ENCODE results near the gene ACOT12. TPM values are rescaled to one million over a fixed set of nuclear protein-coding genes. Genes with fewer than 3 reads are reported as not detected.
"Not testable (repeated sequence)": the region's sequence is repeated elsewhere in the genome, so short reads cannot be mapped to it uniquely, and the experiment has no call there.

ACOT12 gene
- total RNA-seq, 1 donor from 2014 or later, result not detected

GRCh38 chr5:81301271-81302015 lies 92.5 kb downstream of the ACOT12 start, which contains the start of gene ZCCHC9:
TSS of gene ZCCHC9 (plus strand) at chr5:81301587. CDS start at chr5:81304758, 3,171 bp downstream.
- intact Hi-C loops (cut with DNase I), result no loop called here
- peak within 1 kb of the TSS; percentile 86 to 93 for H3K4me3 ChIP-seq
- TF ChIP-seq POLR2AphosphoS5 (IDR thresholded peaks at IDR 0.05; ENCODE audit: insufficient read depth in 1 of 2, low read depth in 1 of 2) (peak; percentile 91 to 97), CTCF (IDR thresholded peaks at IDR 0.05) (peak in 1 of 3 experiments; percentile 48), POLR2A (IDR thresholded peaks at IDR 0.05) (peak in 1 of 2 donors; percentile 70)

GRCh38 chr5:81300921-81301270 lies 93.0 kb downstream of the ACOT12 start:
- no peaks in the 10 kb centered on the region for H3K9me3 ChIP-seq
- TF ChIP-seq POLR2AphosphoS5 (IDR thresholded peaks at IDR 0.05; ENCODE audit: insufficient read depth in 1 of 2, low read depth in 1 of 2), result no peak
- TF ChIP-seq CTCF (IDR thresholded peaks at IDR 0.05), result no peak
- no peak for TF ChIP-seq POLR2A (IDR thresholded peaks at IDR 0.05)
- no peaks in the 10 kb centered on the region for H3K36me3 ChIP-seq
- no peak for DNase-seq (ENCODE audit: extremely low spot score in 2 of 2)
- H3K4me1 ChIP-seq, result peaks cover 41% of the 10 kb centered on the region
- peak overlapping the region; percentile 91 for H3K27ac ChIP-seq
- intact Hi-C loops (cut with DNase I), result no loop called here
- H3K27me3 ChIP-seq, result no peaks in the 10 kb centered on the region
- H3K4me3 ChIP-seq, result peak overlapping the region; percentile 86 to 93

More at GRCh38 chr5:81301271-81302015, 92.5 kb downstream of the ACOT12 start, which contains the start of gene ZCCHC9:
- Histone ChIP-seq H3K27me3 (no peaks in the 10 kb centered on the region), H3K4me1 (peaks cover 41% of the 10 kb centered on the region), H3K27ac (peak within 1 kb of the TSS; percentile 91), H3K9me3 (no peaks in the 10 kb centered on the region), H3K36me3 (no peaks in the 10 kb centered on the region)
- DNase-seq (ENCODE audit: extremely low spot score in 2 of 2), result peak in 1 of 2 donors; percentile 92

GRCh38 chr5:81297531-81297930 lies 96.4 kb downstream of the ACOT12 start:
- DNase-seq (ENCODE audit: extremely low spot score in 2 of 2), result no peak
- Histone ChIP-seq H3K36me3 (no peaks in the 10 kb centered on the region), H3K4me1 (peaks cover 33% of the 10 kb centered on the region), H3K9me3 (no peaks in the 10 kb centered on the region), H3K4me3 (no peak overlapping the region), H3K27ac (no peak overlapping the region), H3K27me3 (no peaks in the 10 kb centered on the region)
- TF ChIP-seq POLR2AphosphoS5 (IDR thresholded peaks at IDR 0.05; ENCODE audit: insufficient read depth in 1 of 2, low read depth in 1 of 2), result no peak
- no peak for TF ChIP-seq POLR2A (IDR thresholded peaks at IDR 0.05)
- no peak for TF ChIP-seq CTCF (IDR thresholded peaks at IDR 0.05)
- intact Hi-C loops (cut with DNase I), result no loop called here

- H3K9me3 ChIP-seq; H3K27ac ChIP-seq; H3K4me1 ChIP-seq; DNase-seq (ENCODE audit: extremely low spot score in 2 of 2); H3K27me3 ChIP-seq; H3K4me3 ChIP-seq; H3K36me3 ChIP-seq; intact Hi-C loops (cut with DNase I): not testable (repeated sequence)
These were observed 99.9 kb downstream of the ACOT12 start for GRCh38 chr5:81294021-81294420.

- H3K4me1 ChIP-seq, result no peaks in the 10 kb centered on the region
- DNase-seq (ENCODE audit: extremely low spot score in 2 of 2), result no peak
- no peaks in the 10 kb centered on the region for H3K9me3 ChIP-seq
- intact Hi-C loops (cut with DNase I), result no loop called here
- TF ChIP-seq POLR2A (IDR thresholded peaks at IDR 0.05) (no peak), CTCF (IDR thresholded peaks at IDR 0.05) (no peak), POLR2AphosphoS5 (IDR thresholded peaks at IDR 0.05; ENCODE audit: insufficient read depth in 1 of 2, low read depth in 1 of 2) (no peak)
- no peak overlapping the region for H3K27ac ChIP-seq
- H3K4me3 ChIP-seq, result no peak overlapping the region
- no peaks in the 10 kb centered on the region for H3K36me3 ChIP-seq
- H3K27me3 ChIP-seq, result no peaks in the 10 kb centered on the region
These were observed 101.8 kb downstream of the ACOT12 start for GRCh38 chr5:81292130-81292529.
